DND-41 (cell line): ENCODE data around the gene CYP27A1.

ENCODE experiments used
- ATAC-seq: fragments of 200-7000 bp; cut with Tn5 transposase; 3 replicates; pipeline ENCODE4 v1.9.1; 2021; ENCODE audit warnings: low read depth; ENCODE audit not compliant: insufficient read depth
- DNase-seq: peaks from one replicate; pipeline ENCODE4 v3.0.0-alpha.2; 2020
- H2AFZ ChIP-seq: 2 replicates; pipeline ENCODE4 v1.6.0; 2012; ENCODE audit warnings: low read depth, low read length
- H3K27ac ChIP-seq: 2 replicates; pipeline ENCODE4 v1.5.1; 2012; ENCODE audit warnings: low read length, inconsistent platforms
- H3K27me3 ChIP-seq: fragments of 200-600 bp; sonication (generic); 2 replicates; pipeline ENCODE4 v1.6.0; 2012; ENCODE audit warnings: low read length, mild to moderate bottlenecking, inconsistent platforms; ENCODE audit not compliant: insufficient read depth, poor library complexity
- H3K36me3 ChIP-seq: 2 replicates; pipeline ENCODE4 v1.5.1; 2012; ENCODE audit warnings: low read length, inconsistent platforms; ENCODE audit not compliant: insufficient read depth
- H3K4me1 ChIP-seq: 2 replicates; pipeline ENCODE4 v1.5.1; 2012; ENCODE audit warnings: mild to moderate bottlenecking, low read length; ENCODE audit not compliant: insufficient read depth
- H3K4me2 ChIP-seq: 2 replicates; pipeline ENCODE4 v1.6.0; 2012; ENCODE audit warnings: mild to moderate bottlenecking, moderate library complexity, low read length, inconsistent platforms; ENCODE audit not compliant: insufficient read depth
- H3K4me3 ChIP-seq, 2 experiments: fragments of 200-600 bp in 1 of 2; shearing (Covaris generic) in 1 of 2; 2 replicates each; pipeline ENCODE4 v1.5.1; 2012 to 2016; ENCODE audit warnings: inconsistent platforms in 2 of 2, low read length in 2 of 2, mild to moderate bottlenecking in 2 of 2, low read depth in 1 of 2, moderate library complexity in 1 of 2
- H3K79me2 ChIP-seq: 2 replicates; pipeline ENCODE4 v1.6.0; 2012; ENCODE audit warnings: low read length, inconsistent platforms; ENCODE audit not compliant: insufficient read depth
- H3K9ac ChIP-seq: 2 replicates; pipeline ENCODE4 v1.6.0; 2012; ENCODE audit warnings: low read depth, mild to moderate bottlenecking, inconsistent platforms, low read length, moderate library complexity
- H3K9me3 ChIP-seq: 2 replicates; pipeline ENCODE4 v1.5.1; 2012; ENCODE audit warnings: low read length, moderate library complexity, mild to moderate bottlenecking, inconsistent platforms; ENCODE audit not compliant: insufficient read depth, severe bottlenecking
- H4K20me1 ChIP-seq: 2 replicates; pipeline ENCODE4 v1.6.0; 2012; ENCODE audit warnings: low read length; ENCODE audit not compliant: insufficient read depth
- EZH2 ChIP-seq: IDR thresholded peaks from 3 replicates; pipeline ENCODE4 v1.6.1; 2012; ENCODE audit warnings: borderline replicate concordance, low read depth, mild to moderate bottlenecking, moderate library complexity, low read length, inconsistent platforms; ENCODE audit not compliant: severe bottlenecking
- TF ChIP-seq, protein P1 (sequence below): IDR thresholded peaks from 2 replicates; pipeline ENCODE4 v1.5.1; 2012; ENCODE audit warnings: borderline replicate concordance, low read length, moderate library complexity, mild to moderate bottlenecking; ENCODE audit not compliant: poor library complexity, severe bottlenecking; ENCODE audit errors: extremely low read depth

The CYP27A1 gene

DNA sequence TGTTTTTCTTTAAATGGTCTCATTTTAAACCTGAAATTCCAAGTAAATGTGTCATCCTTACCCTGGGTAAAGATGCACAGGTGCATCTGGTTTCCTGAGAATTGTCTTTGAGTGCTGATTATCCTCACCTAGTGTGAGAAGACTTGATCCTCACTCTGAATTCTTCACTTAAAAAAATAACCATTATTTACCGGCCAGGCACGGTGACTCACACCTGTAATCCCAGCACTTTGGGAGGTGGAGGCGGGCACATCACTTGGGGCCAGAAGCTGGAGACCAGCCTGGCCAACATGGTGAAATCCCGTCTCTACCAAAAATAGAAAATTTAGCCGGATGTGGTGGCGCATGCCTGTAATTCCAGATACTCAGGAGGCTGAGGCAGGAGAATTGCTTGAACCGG lies 67.8 kb downstream of the CYP27A1 start:
- H3K27ac ChIP-seq, result no peak overlapping the region
- H3K36me3 ChIP-seq, result no peaks in the 10 kb centered on the region
- no peak for TF ChIP-seq EZH2
- TF ChIP-seq, protein P1, sequence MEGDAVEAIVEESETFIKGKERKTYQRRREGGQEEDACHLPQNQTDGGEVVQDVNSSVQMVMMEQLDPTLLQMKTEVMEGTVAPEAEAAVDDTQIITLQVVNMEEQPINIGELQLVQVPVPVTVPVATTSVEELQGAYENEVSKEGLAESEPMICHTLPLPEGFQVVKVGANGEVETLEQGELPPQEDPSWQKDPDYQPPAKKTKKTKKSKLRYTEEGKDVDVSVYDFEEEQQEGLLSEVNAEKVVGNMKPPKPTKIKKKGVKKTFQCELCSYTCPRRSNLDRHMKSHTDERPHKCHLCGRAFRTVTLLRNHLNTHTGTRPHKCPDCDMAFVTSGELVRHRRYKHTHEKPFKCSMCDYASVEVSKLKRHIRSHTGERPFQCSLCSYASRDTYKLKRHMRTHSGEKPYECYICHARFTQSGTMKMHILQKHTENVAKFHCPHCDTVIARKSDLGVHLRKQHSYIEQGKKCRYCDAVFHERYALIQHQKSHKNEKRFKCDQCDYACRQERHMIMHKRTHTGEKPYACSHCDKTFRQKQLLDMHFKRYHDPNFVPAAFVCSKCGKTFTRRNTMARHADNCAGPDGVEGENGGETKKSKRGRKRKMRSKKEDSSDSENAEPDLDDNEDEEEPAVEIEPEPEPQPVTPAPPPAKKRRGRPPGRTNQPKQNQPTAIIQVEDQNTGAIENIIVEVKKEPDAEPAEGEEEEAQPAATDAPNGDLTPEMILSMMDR, result no peak
- no peaks in the 10 kb centered on the region for H3K9me3 ChIP-seq
- no peak overlapping the region for H2AFZ ChIP-seq
- no peak for DNase-seq
- peaks cover 2% of the 10 kb centered on the region; the same call in 1 of the 2 replicates for H4K20me1 ChIP-seq
- H3K4me2 ChIP-seq, result no peak overlapping the region
- H3K9ac ChIP-seq, result no peak overlapping the region
- H3K4me1 ChIP-seq, result no peaks in the 10 kb centered on the region
- H3K27me3 ChIP-seq, result peaks cover 6% of the 10 kb centered on the region
- H3K4me3 ChIP-seq, result no peak overlapping the region
- ATAC-seq, result no peak
- no peaks in the 10 kb centered on the region for H3K79me2 ChIP-seq

DNA sequence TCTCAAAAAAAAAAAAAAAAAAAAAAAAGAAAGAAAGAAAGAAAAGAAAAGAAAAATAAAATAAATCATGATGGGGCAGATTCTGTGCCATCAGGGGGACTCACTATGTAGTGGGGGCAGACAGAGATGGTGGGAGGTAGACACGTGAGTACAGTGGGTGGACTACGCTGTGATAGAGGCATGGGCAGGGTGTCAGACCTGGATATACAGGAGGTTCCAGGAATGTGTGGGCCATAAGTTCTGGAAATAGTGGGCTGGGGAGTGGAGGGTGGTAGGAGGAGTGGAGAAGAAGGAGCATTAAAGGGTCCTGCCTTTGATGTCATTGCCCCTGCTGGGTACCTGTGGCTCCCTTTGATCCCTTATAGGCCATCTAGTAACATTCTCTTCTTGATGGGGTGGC lies 68.8 kb downstream of the CYP27A1 start:
- TF ChIP-seq, protein P1, result no peak
- TF ChIP-seq EZH2, result no peak
- H3K27me3 ChIP-seq, result peaks cover 14% of the 10 kb centered on the region

DNA sequence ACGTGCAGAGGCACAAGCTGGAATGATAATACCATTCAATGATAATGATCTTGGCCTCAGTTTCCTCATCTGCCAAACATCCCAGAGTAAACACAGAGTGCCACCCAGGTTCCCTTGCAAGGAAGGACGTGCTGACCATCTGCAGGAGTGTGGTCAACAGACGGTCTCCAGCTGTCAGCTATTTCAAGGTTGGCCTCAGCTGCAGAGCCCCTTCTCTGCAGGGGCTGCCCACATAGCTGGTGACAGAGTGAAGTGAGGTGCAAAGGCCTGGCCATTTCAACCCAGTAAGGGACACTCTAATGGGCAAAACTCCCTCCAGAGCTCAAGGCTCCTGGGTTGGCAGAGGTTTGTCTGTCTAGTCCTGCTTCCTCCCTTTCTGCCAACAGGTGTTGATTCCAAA lies 69.3 kb downstream of the CYP27A1 start:
- H3K4me3 ChIP-seq, result no peak overlapping the region
- H3K27me3 ChIP-seq, result peaks cover 17% of the 10 kb centered on the region
- H3K36me3 ChIP-seq, result no peaks in the 10 kb centered on the region
- no peak overlapping the region for H3K4me2 ChIP-seq
- ATAC-seq, result no peak
- DNase-seq, result no peak
- H3K79me2 ChIP-seq, result no peaks in the 10 kb centered on the region
- no peak for TF ChIP-seq EZH2
- TF ChIP-seq, protein P1, result no peak
- no peak overlapping the region for H2AFZ ChIP-seq
- H3K4me1 ChIP-seq, result peaks cover 9% of the 10 kb centered on the region
- H3K9me3 ChIP-seq, result no peaks in the 10 kb centered on the region
- H4K20me1 ChIP-seq, result peaks cover 2% of the 10 kb centered on the region; the same call in 1 of the 2 replicates
- no peak overlapping the region for H3K27ac ChIP-seq
- no peak overlapping the region for H3K9ac ChIP-seq

More for the DNA sequence above, 68.8 kb downstream of the CYP27A1 start:
- Histone ChIP-seq H3K9ac (no peak overlapping the region), H3K4me3 (no peak overlapping the region), H3K4me2 (no peak overlapping the region), H3K4me1 (peaks cover 4% of the 10 kb centered on the region), H3K36me3 (no peaks in the 10 kb centered on the region), H4K20me1 (peaks cover 2% of the 10 kb centered on the region; the same call in 1 of the 2 replicates), H3K27ac (no peak overlapping the region), H2AFZ (no peak overlapping the region), H3K79me2 (no peaks in the 10 kb centered on the region), H3K9me3 (no peaks in the 10 kb centered on the region)
- ATAC-seq, result no peak
- DNase-seq, result no peak
